ENCODE measurements around the gene HNRNPL. TPM values are rescaled to one million over a fixed set of nuclear protein-coding genes. Genes with fewer than 3 reads are reported as not detected.
A peak's percentile ranks its signal among the peaks of the same experiment; 100 is the strongest.
"Not testable (repeated sequence)": the region's sequence is repeated elsewhere in the genome, so short reads cannot be mapped to it uniquely, and the experiment has no call there.

The HNRNPL gene
- polyA plus RNA-seq, 1 experiment = 342 TPM

- no peak for TF ChIP-seq CTCF (IDR thresholded peaks at IDR 0.05; ENCODE audit: insufficient read depth, low read depth, low read length)
- no peaks in the 10 kb centered on the region for H3K27me3 ChIP-seq (ENCODE audit: control insufficient read depth, insufficient read depth, low read length)
- ChIA-PET POLR2A (no interaction called here), CTCF (interaction anchor here (0.9 to 5.2 kb wide), 3 partner anchors 8 to 61 kb away, joined by 3 to 30 read pairs (median 29); no protein-coding TSS in a partner anchor)
- no peak for DNase-seq (ENCODE audit: low read depth)
- no peak within 1 kb of the TSS for H3K4me3 ChIP-seq (ENCODE audit: low read depth, low read length)
- H3K36me3 ChIP-seq (ENCODE audit: control insufficient read depth, insufficient read depth, low read length) = peaks cover 5% of the 10 kb centered on the region
Observed at GRCh38 chr19:38877781-38878574, 28.2 kb upstream of the HNRNPL start, which contains the start of gene RINL. TSS of gene RINL (minus strand) at chr19:38878275. CDS start at chr19:38876742, 1,533 bp downstream.

- Histone ChIP-seq H3K36me3 (ENCODE audit: control insufficient read depth, insufficient read depth, low read length) (peaks cover 2% of the 10 kb centered on the region; the same call in 1 of the 2 replicates), H3K27me3 (ENCODE audit: control insufficient read depth, insufficient read depth, low read length) (no peaks in the 10 kb centered on the region), H3K4me3 (ENCODE audit: low read depth, low read length) (no peak overlapping the region)
- POLR2A ChIA-PET = no interaction called here
- CTCF ChIA-PET = interaction anchor here (0.9 kb wide), 1 partner anchor 106 kb away, joined by 3 read pairs; no protein-coding TSS in a partner anchor
- no peak for DNase-seq (ENCODE audit: low read depth)
- no peak for TF ChIP-seq CTCF (IDR thresholded peaks at IDR 0.05; ENCODE audit: insufficient read depth, low read depth, low read length)
Observed at GRCh38 chr19:38875656-38876395, 26.0 kb upstream of the HNRNPL start.

GRCh38 chr19:38873400-38873799, 23.6 kb upstream of the HNRNPL start:
- H3K27me3 ChIP-seq (ENCODE audit: control insufficient read depth, insufficient read depth, low read length); POLR2A ChIA-PET; H3K4me3 ChIP-seq (ENCODE audit: low read depth, low read length); DNase-seq (ENCODE audit: low read depth); H3K36me3 ChIP-seq (ENCODE audit: control insufficient read depth, insufficient read depth, low read length): not testable (repeated sequence)
- CTCF ChIA-PET = interaction anchor here (0.6 to 1.6 kb wide), 3 partner anchors 9 to 237 kb away, joined by 4 to 7 read pairs (median 5); no protein-coding TSS in a partner anchor

GRCh38 chr19:38870612-38871011, 20.8 kb upstream of the HNRNPL start:
- ChIA-PET CTCF (interaction anchor here (0.6 to 3.3 kb wide), 12 partner anchors 10 to 391 kb away, joined by 3 to 29 read pairs (median 5); partner anchors contain the start of genes MRPS12, RINL and SARS2), POLR2A (interaction anchor here (0.6 kb wide), 1 partner anchor 226 kb away, joined by 8 read pairs; no protein-coding TSS in a partner anchor)
- DNase-seq (ENCODE audit: low read depth) = no peak
- no peaks in the 10 kb centered on the region for H3K36me3 ChIP-seq (ENCODE audit: control insufficient read depth, insufficient read depth, low read length)
- no peaks in the 10 kb centered on the region for H3K27me3 ChIP-seq (ENCODE audit: control insufficient read depth, insufficient read depth, low read length)
- TF ChIP-seq CTCF (IDR thresholded peaks at IDR 0.05; ENCODE audit: insufficient read depth, low read depth, low read length) = no peak
- no peak overlapping the region for H3K4me3 ChIP-seq (ENCODE audit: low read depth, low read length)

- peak overlapping the region; percentile 37 for H3K4me3 ChIP-seq (ENCODE audit: low read depth, low read length)
- H3K36me3 ChIP-seq (ENCODE audit: control insufficient read depth, insufficient read depth, low read length) = no peaks in the 10 kb centered on the region
- TF ChIP-seq CTCF (IDR thresholded peaks at IDR 0.05; ENCODE audit: insufficient read depth, low read depth, low read length) = peak; percentile 86
- CTCF ChIA-PET = interaction anchor here (0.6 to 3.3 kb wide), 17 partner anchors 10 to 467 kb away, joined by 3 to 29 read pairs (median 5); partner anchors contain the start of genes ACTN4, FAM98C, NFKBIB and RINL
- no peak for DNase-seq (ENCODE audit: low read depth)
- H3K27me3 ChIP-seq (ENCODE audit: control insufficient read depth, insufficient read depth, low read length) = no peaks in the 10 kb centered on the region
- POLR2A ChIA-PET = no interaction called here
Observed at GRCh38 chr19:38869836-38870607, 20.2 kb upstream of the HNRNPL start.
